ENCODE results near the gene WDR5.
"Not testable (repeated sequence)": the region's sequence is repeated elsewhere in the genome, so short reads cannot be mapped to it uniquely, and the experiment has no call there.

The WDR5 gene

DNA sequence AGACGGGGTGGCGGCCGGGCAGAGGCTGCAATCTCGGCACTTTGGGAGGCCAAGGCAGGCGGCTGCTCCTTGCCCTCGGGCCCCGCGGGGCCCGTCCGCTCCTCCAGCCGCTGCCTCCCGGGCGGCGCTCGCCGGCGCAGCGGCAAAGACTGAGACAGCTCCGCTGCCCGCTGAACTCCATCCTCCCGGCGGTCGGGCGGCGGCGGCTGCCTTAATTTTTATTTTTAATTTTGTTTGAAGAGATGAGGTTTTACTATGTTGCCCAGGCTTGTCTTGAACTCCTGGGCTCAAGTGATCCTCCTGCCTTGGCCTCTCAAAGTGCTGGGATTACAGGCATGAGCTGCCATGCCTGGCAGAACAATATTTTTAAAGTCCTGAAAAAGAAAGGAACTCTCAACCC is 16.9 kb upstream of the WDR5 start:
- H3K9me3 ChIP-seq (ENCODE audit: control insufficient read depth in 2 of 2, low read length in 2 of 2); H3K36me3 ChIP-seq (ENCODE audit: control insufficient read depth in 2 of 2, insufficient read depth in 2 of 2, low read length in 2 of 2): not testable (repeated sequence)

DNA sequence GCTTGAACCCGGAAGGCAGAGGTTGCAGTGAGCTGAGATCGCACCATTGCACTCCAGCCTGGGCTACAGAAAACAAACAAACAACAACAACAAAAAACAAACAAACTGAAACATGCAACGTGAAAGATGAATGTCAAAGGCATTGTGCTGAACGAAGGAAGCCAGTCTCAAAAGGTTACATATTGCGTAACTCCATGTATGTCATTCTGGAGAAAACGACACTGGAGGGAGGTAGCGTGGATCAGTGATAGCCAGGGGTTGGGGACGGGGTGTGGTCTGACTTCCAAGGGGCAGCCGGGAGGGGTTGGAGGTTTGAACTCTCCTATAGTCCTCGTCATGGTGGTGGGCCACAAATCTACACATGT is 12.1 kb upstream of the WDR5 start:
- no peaks in the 10 kb centered on the region for H3K36me3 ChIP-seq (ENCODE audit: control insufficient read depth in 2 of 2, insufficient read depth in 2 of 2, low read length in 2 of 2)
- no peaks in the 10 kb centered on the region for H3K4me1 ChIP-seq (ENCODE audit: control insufficient read depth, insufficient read depth, low read length)
- H3K27ac ChIP-seq (ENCODE audit: low read length): no peak overlapping the region
- H3K4me3 ChIP-seq (ENCODE audit: low read length in 2 of 2): no peak overlapping the region
- H3K9me3 ChIP-seq (ENCODE audit: control insufficient read depth in 2 of 2, low read length in 2 of 2): no peaks in the 10 kb centered on the region
- H3K27me3 ChIP-seq (ENCODE audit: control insufficient read depth in 1 of 2, insufficient read depth in 2 of 2, low read length in 2 of 2): no peaks in the 10 kb centered on the region
- H3K9ac ChIP-seq (ENCODE audit: low read length in 2 of 2): no peak overlapping the region

More for the DNA sequence above, 16.9 kb upstream of the WDR5 start:
- not testable (repeated sequence) for H3K27me3 ChIP-seq (ENCODE audit: control insufficient read depth in 1 of 2, insufficient read depth in 2 of 2, low read length in 2 of 2); H3K4me1 ChIP-seq (ENCODE audit: control insufficient read depth, insufficient read depth, low read length); H3K9ac ChIP-seq (ENCODE audit: low read length in 2 of 2); H3K4me3 ChIP-seq (ENCODE audit: low read length in 2 of 2); H3K27ac ChIP-seq (ENCODE audit: low read length)

DNA sequence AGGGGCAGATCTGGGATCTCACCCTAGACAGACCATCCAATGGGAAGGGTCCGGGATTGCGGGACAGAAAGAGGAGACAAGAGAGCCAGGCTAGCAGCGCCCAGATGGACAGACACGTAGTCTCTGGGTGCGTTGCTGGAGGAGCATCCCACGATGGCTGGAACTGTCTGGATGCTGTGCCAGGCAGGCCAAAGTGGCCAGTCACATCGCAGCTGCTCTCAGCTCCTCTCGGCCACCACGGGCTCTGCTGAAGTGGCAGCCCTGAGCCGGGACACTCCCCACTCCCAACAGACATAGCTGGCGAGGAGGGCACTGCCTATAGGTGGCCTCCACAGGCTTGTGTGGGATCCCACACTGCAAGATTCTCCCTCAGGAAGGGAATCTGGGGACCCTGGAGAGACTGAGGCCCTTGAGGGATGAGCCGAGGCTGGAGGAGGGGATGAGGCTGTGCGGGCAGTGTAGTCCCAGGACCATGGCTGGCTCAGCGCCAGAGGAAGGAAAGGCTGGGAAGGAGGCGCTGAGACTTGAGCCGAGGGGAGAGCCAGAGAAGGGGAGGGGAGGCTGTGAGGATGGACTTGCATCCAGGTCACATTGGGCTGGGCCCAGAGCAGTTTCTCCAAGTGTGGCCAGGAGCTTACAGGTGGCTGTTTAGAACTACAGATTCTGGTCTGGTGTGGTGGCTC is 10.3 kb upstream of the WDR5 start:
- H3K27ac ChIP-seq (ENCODE audit: low read length): no peak overlapping the region
- no peak overlapping the region for H3K9ac ChIP-seq (ENCODE audit: low read length in 2 of 2)
- H3K9me3 ChIP-seq (ENCODE audit: control insufficient read depth in 2 of 2, low read length in 2 of 2): no peaks in the 10 kb centered on the region
- H3K4me1 ChIP-seq (ENCODE audit: control insufficient read depth, insufficient read depth, low read length): no peaks in the 10 kb centered on the region
- H3K27me3 ChIP-seq (ENCODE audit: control insufficient read depth in 1 of 2, insufficient read depth in 2 of 2, low read length in 2 of 2): no peaks in the 10 kb centered on the region
- no peak overlapping the region for H3K4me3 ChIP-seq (ENCODE audit: low read length in 2 of 2)
- H3K36me3 ChIP-seq (ENCODE audit: control insufficient read depth in 2 of 2, insufficient read depth in 2 of 2, low read length in 2 of 2): no peaks in the 10 kb centered on the region

DNA sequence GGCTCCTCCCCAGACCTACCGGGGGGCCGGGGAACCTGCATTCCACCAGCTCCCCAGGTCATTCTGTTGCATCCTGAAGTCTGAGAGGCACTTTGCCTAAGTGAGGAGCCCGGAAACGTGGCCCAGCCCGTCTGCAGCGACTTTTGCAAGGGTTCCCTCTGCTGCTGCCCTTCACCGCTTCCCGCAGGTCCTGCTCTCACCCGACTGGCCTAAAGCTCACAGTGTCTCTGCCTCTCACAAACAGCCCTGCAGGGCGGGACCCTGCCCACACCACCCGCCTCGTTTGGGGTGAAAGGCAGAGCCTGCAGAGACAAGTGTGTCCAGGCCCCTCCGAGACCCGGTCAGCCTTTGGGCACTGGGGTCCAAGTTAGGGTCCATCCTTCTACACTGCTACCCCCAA is 9.5 kb upstream of the WDR5 start:
- peaks cover 7% of the 10 kb centered on the region for H3K4me1 ChIP-seq (ENCODE audit: control insufficient read depth, insufficient read depth, low read length)

DNA sequence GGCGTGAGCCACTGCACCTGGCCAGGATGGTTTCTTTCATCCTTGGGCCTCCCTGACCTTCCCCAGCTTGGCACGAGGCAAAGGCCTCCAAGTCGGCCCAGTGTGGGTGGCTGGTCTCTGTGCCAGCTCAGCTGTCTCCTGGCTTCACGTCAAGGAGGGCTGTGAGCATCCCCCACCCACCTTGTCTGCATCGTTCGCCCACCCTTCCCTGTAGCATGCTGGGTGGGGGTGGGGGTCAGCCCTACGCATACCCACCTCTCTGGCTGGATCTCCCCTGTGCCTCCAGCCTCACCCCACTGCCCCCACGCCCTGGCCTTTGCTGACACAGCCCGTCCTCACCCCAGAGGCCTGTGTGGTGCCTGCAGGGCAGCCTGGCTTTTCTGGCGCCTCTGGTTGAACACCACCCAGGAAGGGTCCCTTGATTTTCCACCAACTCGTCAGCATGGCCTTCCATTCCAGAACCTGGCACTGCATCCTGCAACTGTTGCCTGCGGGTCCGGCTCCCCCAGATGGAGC is 8.8 kb upstream of the WDR5 start:
- Histone ChIP-seq H3K27ac (ENCODE audit: low read length) (no peak overlapping the region), H3K4me3 (ENCODE audit: low read length in 2 of 2) (no peak overlapping the region), H3K4me1 (ENCODE audit: control insufficient read depth, insufficient read depth, low read length) (peaks cover 10% of the 10 kb centered on the region), H3K27me3 (ENCODE audit: control insufficient read depth in 1 of 2, insufficient read depth in 2 of 2, low read length in 2 of 2) (no peaks in the 10 kb centered on the region), H3K9me3 (ENCODE audit: control insufficient read depth in 2 of 2, low read length in 2 of 2) (no peaks in the 10 kb centered on the region), H3K36me3 (ENCODE audit: control insufficient read depth in 2 of 2, insufficient read depth in 2 of 2, low read length in 2 of 2) (no peaks in the 10 kb centered on the region), H3K9ac (ENCODE audit: low read length in 2 of 2) (no peak overlapping the region)

More for the DNA sequence above, 9.5 kb upstream of the WDR5 start:
- H3K36me3 ChIP-seq (ENCODE audit: control insufficient read depth in 2 of 2, insufficient read depth in 2 of 2, low read length in 2 of 2): no peaks in the 10 kb centered on the region
- H3K4me3 ChIP-seq (ENCODE audit: low read length in 2 of 2): no peak overlapping the region
- no peak overlapping the region for H3K9ac ChIP-seq (ENCODE audit: low read length in 2 of 2)
- no peaks in the 10 kb centered on the region for H3K27me3 ChIP-seq (ENCODE audit: control insufficient read depth in 1 of 2, insufficient read depth in 2 of 2, low read length in 2 of 2)
- H3K9me3 ChIP-seq (ENCODE audit: control insufficient read depth in 2 of 2, low read length in 2 of 2): no peaks in the 10 kb centered on the region
- H3K27ac ChIP-seq (ENCODE audit: low read length): no peak overlapping the region

DNA sequence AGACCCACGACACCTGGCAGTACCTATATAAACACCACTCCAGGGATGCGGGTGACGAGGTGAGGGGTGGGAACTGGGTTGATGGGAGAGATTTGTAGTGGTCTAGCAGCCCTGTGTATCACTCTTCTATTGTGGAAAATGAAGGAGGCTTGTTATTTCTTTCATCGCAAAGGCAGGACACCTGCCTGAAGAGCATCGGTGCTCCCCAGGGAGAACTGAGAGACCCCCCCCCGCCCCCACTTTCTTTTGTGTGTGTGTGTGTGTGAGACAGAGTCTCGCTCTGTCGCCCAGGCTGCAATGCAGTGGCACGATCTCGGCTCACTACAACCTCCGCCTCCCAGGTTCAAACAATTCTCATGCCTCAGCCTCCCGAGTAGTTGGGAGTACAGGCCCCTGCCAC is 8.3 kb upstream of the WDR5 start:
- H3K27ac ChIP-seq (ENCODE audit: low read length): no peak overlapping the region
- no peak overlapping the region for H3K9ac ChIP-seq (ENCODE audit: low read length in 2 of 2)
- no peak overlapping the region for H3K4me3 ChIP-seq (ENCODE audit: low read length in 2 of 2)
- H3K36me3 ChIP-seq (ENCODE audit: control insufficient read depth in 2 of 2, insufficient read depth in 2 of 2, low read length in 2 of 2): no peaks in the 10 kb centered on the region
- H3K9me3 ChIP-seq (ENCODE audit: control insufficient read depth in 2 of 2, low read length in 2 of 2): no peaks in the 10 kb centered on the region
- H3K4me1 ChIP-seq (ENCODE audit: control insufficient read depth, insufficient read depth, low read length): peaks cover 10% of the 10 kb centered on the region
- H3K27me3 ChIP-seq (ENCODE audit: control insufficient read depth in 1 of 2, insufficient read depth in 2 of 2, low read length in 2 of 2): no peaks in the 10 kb centered on the region

DNA sequence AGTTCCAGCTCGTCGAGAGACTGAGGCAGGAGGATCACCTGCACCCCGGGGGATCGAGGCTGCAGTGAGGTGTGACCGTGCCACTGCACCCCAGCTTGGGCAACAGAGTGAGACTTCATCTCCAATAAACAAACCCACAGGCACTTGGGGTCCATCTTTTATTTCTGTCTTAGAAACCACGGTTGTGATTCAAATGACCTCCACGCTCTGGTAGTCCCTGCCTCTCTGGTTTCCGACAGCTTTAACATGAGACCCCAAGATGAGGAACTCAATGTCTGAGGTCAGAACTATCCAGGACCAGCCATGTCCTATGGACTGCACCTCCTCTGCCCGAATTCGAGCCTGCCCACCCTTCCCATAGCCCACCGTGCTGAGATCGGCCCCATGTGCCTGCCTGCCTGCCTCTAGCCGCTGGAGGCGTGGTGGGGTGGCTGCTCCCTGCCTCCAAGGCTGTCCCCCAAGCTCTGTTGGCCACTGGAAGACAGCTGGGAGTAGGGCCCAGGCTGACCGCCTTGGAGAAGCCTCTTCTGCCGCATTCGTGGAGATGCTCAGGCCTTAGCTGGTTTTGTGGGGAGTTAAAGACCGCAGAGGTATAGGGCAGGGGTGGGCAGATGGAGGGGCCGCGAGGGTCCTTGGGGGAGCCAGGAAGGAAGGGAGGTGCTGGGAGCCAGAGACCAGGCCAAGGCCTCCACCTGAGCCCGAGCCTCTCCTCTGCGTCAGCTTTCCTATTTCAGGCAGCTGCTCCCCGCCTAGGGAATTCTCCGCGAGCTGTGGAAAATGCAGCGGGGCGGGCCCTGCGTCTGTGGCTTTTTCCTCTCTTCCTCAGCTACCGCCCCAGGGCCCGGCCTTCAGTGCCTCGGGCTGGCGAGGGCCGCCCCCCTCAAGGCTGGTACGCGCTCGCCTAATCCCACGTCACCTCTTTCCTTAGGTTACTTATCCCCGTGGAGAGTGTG is 6.9 kb upstream of the WDR5 start:
- Histone ChIP-seq H3K4me1 (ENCODE audit: control insufficient read depth, insufficient read depth, low read length) (peaks cover 10% of the 10 kb centered on the region), H3K9me3 (ENCODE audit: control insufficient read depth in 2 of 2, low read length in 2 of 2) (no peaks in the 10 kb centered on the region), H3K27ac (ENCODE audit: low read length) (no peak overlapping the region), H3K27me3 (ENCODE audit: control insufficient read depth in 1 of 2, insufficient read depth in 2 of 2, low read length in 2 of 2) (no peaks in the 10 kb centered on the region), H3K9ac (ENCODE audit: low read length in 2 of 2) (no peak overlapping the region), H3K4me3 (ENCODE audit: low read length in 2 of 2) (no peak overlapping the region), H3K36me3 (ENCODE audit: control insufficient read depth in 2 of 2, insufficient read depth in 2 of 2, low read length in 2 of 2) (no peaks in the 10 kb centered on the region)

DNA sequence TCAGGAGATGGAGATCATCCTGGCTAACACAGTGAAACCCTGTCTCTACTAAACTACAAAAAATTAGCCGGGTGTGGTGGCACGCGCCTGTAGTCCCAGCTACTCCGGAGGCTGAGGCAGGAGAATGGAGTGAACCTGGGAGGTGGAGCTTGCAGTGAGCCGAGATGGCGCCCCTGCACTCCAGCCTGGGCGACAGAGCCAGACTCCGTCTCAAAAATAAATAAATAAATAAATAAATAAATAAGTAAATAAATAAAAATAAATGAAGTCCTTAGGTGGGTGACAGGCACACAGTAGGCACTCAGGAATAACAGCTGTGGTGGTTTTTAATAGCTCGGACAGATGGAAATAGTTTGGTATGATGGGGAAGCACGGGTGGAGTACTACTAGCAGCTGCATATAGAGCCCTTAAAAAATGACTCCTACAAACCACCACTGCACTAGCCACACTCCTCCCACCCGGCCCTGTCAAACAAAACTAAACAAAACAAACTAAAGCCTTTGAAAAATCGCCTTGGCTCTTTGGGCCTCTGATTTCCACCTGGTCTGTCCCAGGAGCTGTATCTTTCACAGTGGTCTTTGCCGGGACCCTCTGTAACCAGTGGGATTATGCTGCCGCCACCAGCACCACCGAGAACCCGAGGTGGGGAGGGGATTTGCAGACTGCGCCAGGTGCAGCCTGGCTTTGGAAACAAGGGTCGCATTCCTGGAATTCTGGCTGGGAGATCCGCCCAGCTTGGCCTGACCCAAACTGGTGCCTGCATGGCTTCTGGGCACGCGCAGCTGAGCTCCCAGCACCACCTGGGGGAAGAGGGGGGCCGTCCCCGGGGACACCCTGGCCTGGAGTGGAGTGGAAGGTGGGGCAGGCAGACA is 5.1 kb upstream of the WDR5 start:
- Histone ChIP-seq H3K4me3 (ENCODE audit: low read length in 2 of 2) (peak overlapping the region in 1 of 2 donors; percentile 52), H3K4me1 (ENCODE audit: control insufficient read depth, insufficient read depth, low read length) (peaks cover 16% of the 10 kb centered on the region), H3K27ac (ENCODE audit: low read length) (peak overlapping the region; percentile 46), H3K9me3 (ENCODE audit: control insufficient read depth in 2 of 2, low read length in 2 of 2) (no peaks in the 10 kb centered on the region), H3K36me3 (ENCODE audit: control insufficient read depth in 2 of 2, insufficient read depth in 2 of 2, low read length in 2 of 2) (no peaks in the 10 kb centered on the region), H3K9ac (ENCODE audit: low read length in 2 of 2) (peak overlapping the region in 1 of 2 donors; percentile 62), H3K27me3 (ENCODE audit: control insufficient read depth in 1 of 2, insufficient read depth in 2 of 2, low read length in 2 of 2) (no peaks in the 10 kb centered on the region)

DNA sequence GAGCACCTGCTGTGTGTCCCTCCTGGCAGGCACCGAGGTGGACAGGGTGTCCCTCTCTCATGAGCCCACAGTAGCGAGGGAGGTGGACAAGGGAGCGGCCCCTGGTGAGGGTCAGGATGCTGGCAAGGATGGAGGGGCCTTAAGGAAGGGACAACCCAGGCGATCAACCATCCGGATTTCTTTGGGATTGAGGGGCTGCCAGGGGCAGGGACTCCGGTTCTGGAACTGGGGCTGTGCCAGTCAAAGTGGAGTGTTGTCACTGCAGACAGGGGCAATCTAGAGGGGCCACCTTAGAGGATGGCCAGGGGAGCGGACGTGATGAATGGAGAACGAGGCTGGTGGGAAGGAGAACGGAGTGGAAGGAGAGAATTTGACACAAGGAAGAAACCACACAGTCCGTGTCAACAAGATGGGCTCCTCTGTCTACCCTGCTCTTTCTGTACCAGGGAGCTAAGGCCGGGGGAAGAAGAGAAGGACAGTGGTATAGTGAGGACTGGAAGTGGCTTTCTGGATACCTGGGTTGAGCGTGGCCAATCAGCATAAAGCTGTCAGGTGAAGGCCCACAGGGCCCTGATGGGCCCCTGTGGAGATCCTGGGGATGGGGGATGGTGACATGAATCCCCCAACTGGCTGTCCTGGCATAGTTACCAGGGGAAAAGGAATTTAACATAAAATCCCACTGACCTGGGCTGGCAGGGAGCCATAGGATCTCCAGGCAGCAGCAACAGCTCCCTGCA is 4.2 kb upstream of the WDR5 start:
- Histone ChIP-seq H3K9ac (ENCODE audit: low read length in 2 of 2) (peak overlapping the region in 1 of 2 donors; percentile 62), H3K27me3 (ENCODE audit: control insufficient read depth in 1 of 2, insufficient read depth in 2 of 2, low read length in 2 of 2) (no peaks in the 10 kb centered on the region), H3K4me3 (ENCODE audit: low read length in 2 of 2) (peak overlapping the region in 1 of 2 donors; percentile 52), H3K27ac (ENCODE audit: low read length) (peak overlapping the region; percentile 46), H3K9me3 (ENCODE audit: control insufficient read depth in 2 of 2, low read length in 2 of 2) (no peaks in the 10 kb centered on the region), H3K36me3 (ENCODE audit: control insufficient read depth in 2 of 2, insufficient read depth in 2 of 2, low read length in 2 of 2) (no peaks in the 10 kb centered on the region), H3K4me1 (ENCODE audit: control insufficient read depth, insufficient read depth, low read length) (peaks cover 19% of the 10 kb centered on the region)

All from stomach smooth muscle (tissue), 2 donors.